GM13977 (cell line): ENCODE results near the gene NUP188.

Experiments
- DNase-seq: peaks from one replicate; pipeline ENCODE4 v3.0.0; 2012; ENCODE audit warnings: low spot score
- CTCF ChIP-seq: IDR thresholded peaks from 2 replicates; pipeline ENCODE4 v1.5.1; 2012; ENCODE audit warnings: mild to moderate bottlenecking, control low read depth; ENCODE audit not compliant: insufficient read depth; ENCODE audit errors: extremely low read depth, missing control alignments
- in situ Hi-C: fragments of 300-500 bp; cut with MboI; formaldehyde crosslinking; loops from one replicate; pipeline ENCODE4 v1.12.0; 2022; ENCODE audit warnings: low sequenced_read_pairs, low pct_unique_long_range_greater_than_20kb, mixed read lengths, inconsistent platforms; ENCODE audit not compliant: unreplicated experiment

Gene NUP188

GRCh38 chr9:128913995-128914772, 33.3 kb upstream of the NUP188 start:
- no peak for TF ChIP-seq CTCF
- in situ Hi-C loops, result no loop called here

GRCh38 chr9:128916204-128916603, 31.3 kb upstream of the NUP188 start:
- DNase-seq, result no peak
- in situ Hi-C loops, result no loop called here
- no peak for TF ChIP-seq CTCF

More at GRCh38 chr9:128913995-128914772, 33.3 kb upstream of the NUP188 start:
- DNase-seq, result no peak

- in situ Hi-C loops, result no loop called here
These were observed 30.8 kb upstream of the NUP188 start for GRCh38 chr9:128916745-128917144.

GRCh38 chr9:128917151-128917849, 30.2 kb upstream of the NUP188 start:
- no peak for TF ChIP-seq CTCF
- DNase-seq, result no peak

More at GRCh38 chr9:128916745-128917144, 30.8 kb upstream of the NUP188 start:
- no peak for TF ChIP-seq CTCF
- no peak for DNase-seq

GRCh38 chr9:128918921-128919320, 28.6 kb upstream of the NUP188 start:
- no peak for DNase-seq
- no peak for TF ChIP-seq CTCF
- in situ Hi-C loops, result no loop called here

More at GRCh38 chr9:128917151-128917849, 30.2 kb upstream of the NUP188 start:
- in situ Hi-C loops, result no loop called here

- in situ Hi-C loops, result no loop called here
- TF ChIP-seq CTCF, result no peak
- no peak for DNase-seq
These were observed 28.0 kb upstream of the NUP188 start for GRCh38 chr9:128919402-128920089.
